ENCODE results near the gene CPNE2. TPM values are rescaled to one million over a fixed set of nuclear protein-coding genes. Genes with fewer than 3 reads are reported as not detected.

The CPNE2 gene
- total RNA-seq, 1 donor from 2014 or later, result 44.7 TPM

DNA sequence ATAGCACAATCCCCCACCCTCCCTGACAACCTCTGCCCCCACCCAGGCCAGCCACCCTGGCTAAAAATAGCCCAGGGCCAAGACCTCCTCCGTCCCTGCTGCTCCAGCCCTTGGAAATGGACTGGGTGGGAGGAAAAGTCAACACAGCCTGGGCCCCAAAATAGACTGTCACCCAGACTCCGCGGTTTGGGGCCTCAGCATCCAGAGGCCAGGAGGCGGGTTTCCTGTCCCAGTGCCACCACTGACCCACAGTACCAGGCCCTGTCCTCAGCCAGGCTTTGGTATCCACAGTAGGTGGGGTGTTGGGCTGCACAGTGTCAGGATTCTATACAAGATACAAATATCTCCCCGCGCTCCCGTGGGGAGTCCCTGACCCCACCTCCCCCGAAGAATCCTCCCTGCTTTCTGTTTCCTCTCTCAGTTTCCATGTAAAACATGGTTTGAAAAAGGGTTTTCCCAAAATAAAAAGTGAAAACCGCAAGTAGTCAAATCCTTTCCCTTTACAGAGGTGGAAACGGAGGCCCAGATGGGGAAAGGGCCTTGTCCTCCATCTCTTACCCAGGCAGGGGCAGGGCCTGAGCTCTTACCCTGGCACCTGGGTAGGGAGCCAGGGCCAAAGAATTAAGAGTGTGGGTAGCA is 20.1 kb downstream of the CPNE2 start:
- ATAC-seq (no peak), DNase-seq (ENCODE audit: low spot score) (no peak)
- intact Hi-C loops (cut with DNase I), result no loop called here

DNA sequence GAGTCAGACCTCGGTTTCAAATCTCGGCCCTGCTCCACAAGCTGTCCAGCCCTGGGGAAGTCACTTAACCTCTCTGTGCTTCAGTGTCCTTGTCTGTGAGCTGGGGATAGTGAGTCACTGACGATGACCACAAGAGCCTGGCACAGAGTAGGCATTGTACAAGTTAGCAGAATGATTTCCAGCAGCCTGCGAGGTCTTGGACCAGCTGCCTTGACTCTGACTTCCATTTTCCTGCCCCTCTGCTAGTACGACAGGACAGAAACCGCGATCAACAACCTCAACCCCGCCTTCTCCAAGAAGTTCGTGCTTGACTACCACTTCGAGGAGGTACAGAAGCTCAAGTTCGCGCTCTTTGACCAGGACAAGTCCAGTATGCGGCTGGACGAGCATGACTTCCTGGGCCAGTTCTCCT is 20.7 kb downstream of the CPNE2 start:
- intact Hi-C loops (cut with DNase I), result no loop called here
- no peak for DNase-seq (ENCODE audit: low spot score)
- no peak for ATAC-seq

DNA sequence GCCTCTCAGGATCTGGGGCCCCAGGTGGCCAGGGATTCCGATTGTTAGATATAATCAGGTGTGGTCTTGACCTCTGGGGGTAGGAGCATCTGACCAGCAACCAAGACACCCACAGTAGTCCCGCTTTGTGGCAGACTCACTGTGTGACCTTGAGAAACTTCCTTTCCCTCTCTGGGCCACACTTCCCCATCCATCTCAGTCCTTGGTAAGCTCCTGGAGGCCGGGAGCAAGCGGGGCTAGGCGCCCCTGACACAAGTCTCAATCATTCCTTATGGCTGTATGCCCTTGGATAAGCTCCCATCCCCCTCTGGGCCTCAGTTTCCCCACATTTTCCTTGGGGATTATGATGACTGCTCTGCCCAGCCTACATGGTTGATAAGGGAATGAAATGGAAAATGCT is 21.3 kb downstream of the CPNE2 start:
- no peak for ATAC-seq
- intact Hi-C loops (cut with DNase I), result no loop called here
- no peak for DNase-seq (ENCODE audit: low spot score)

DNA sequence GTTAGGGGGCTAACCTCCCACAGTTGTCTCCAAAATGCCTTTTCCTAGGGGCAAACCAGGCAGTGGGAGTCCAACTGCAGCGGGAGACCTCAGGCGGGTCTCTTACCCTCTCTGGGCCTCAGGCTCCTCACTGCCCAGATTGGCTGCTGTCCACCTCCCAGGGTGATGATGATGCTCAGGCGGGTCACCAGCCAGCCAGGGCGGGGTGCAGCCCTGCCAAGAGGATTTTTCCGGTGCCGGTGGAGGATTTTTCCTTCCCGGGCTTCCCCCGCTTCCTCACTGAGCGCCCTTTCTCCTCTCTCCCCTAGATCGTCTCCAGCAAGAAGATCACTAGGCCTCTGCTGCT is 22.8 kb downstream of the CPNE2 start:
- DNase-seq (ENCODE audit: low spot score), result no peak
- peak; percentile 11 for ATAC-seq
- intact Hi-C loops (cut with DNase I), result no loop called here

DNA sequence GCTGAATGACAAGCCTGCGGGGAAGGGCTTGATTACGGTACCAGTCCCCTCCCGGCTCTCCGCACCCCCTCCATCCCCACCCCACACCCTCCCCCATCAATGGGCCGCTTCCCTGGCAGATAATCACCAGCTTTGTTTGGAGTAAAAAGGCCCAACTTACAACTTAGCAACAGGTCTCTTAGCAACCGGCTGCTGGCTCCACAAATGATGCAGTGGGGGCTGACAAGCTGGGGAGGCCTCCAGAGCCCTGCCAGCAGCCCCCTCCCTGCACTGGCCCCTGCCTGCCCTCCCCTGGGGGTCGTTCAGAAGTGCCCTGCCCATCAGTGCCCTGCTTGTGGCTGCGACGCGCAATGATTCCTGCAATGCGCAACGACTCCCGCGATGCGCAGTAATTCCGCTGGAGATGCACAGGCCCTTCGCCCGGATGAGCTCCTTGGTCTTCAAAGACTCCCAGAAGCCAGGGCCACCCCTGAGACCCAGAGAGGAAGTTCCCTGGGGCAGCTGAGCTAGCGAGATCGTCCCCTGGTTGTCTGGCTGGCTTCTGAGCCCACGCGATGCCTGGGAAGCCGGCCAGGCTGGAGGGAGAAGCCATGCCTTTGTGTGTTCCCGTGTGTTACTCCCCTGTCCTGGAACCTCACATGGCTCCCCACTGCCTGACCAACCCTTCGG is 23.3 kb downstream of the CPNE2 start:
- intact Hi-C loops (cut with DNase I), result no loop called here
- peak; percentile 76 for ATAC-seq
- peak; percentile 78 for DNase-seq (ENCODE audit: low spot score)

DNA sequence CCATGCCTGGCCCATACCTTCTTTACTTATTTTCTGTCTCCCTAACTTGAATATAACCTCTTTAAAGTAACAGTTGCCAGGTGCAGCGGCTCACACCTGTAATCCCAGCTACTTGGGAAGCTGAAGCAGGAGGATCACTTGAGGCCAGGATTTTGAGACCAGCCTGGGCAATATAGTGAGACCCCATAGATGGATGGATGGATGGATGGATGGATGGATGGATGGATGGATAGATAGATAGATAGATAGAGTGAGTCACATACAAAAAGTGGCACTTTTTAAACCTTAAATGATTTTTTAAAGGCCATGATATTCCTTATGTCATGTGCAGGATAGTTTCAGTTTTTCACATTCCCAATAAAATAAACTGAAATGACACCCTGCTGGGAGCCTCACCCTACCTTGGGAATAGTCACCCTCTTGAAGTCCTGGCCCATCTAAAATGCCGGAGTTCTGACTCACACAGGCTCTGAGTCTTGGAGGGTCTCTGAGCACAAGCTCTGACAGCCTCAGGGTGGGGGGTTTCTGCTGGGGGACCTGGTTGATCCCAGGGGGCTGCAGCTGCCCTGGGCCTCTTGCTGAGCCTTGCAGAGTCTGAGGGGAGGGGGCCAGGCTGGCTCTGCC is 26.2 kb downstream of the CPNE2 start:
- intact Hi-C loops (cut with DNase I), result no loop called here

DNA sequence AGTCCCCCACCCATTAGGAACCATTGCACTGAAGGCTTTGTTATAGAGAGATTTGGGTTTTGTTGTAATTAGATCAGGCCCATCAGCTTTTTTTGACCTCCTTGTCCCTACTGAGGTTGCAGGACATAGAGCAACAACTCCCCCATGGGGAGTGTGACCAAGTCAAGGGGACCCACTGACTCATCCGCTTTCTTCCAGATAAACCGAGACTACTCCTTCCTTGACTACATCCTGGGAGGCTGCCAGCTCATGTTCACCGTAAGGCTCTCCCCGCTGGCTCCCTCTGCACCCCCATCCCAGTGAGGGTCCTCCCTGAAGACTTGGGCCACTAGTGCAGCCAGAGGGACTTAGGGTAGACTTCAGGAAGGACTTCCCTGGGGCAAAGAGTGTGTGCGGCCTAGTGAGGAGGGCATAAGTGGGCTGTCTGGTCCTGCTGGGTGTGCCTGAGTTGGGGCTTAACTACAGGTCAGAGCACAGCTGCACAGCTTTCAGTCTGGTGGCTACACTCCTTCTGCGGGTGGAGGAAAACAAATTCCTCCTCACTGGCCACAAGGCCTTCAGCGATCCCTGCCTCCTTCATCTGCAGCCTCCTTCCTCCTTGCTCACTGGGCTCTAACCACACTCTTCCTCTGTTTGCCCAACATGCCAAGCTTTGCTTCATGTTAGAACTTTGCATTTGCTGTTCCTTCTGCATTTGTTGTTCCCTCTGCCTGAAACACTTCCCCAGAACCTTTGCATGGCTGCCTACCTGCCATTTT is 31.0 kb downstream of the CPNE2 start:
- intact Hi-C loops (cut with DNase I), result no loop called here
- no peak for ATAC-seq

More for the DNA sequence above, 26.2 kb downstream of the CPNE2 start:
- no peak for DNase-seq (ENCODE audit: low spot score)
- ATAC-seq, result no peak

DNA sequence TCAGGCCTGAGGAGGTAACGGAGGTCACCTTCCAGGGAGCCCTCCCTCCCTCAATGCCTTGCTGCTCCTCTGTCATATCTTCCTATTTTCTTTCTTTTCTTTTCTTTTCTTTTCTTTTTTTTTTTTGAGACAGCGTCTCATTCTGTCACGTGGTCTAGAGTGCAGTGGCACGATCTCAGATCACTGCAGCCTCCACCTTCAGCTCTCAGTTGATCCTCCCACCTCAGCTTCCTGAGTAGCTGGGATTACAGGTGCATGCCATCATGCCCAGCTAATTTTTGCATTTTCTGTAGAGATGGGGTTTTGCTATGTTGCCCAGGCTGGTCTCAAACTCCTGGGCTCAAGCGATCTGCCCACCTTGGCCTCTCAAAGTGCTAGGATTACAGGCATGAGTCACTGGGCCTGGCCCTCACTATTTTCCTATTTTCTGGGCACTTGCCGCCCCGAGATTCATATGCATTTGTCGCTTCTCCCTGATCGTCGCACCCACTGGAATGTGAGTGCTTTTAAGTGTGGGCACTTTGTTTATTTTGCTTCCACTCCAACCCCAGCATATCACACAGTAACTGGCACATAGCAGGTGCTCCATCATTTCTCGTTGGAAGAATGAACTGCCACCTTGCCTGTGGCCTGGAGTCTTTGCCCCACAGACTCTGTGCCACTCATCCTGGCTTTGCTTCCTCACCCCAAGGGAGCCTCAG is 31.7 kb downstream of the CPNE2 start:
- intact Hi-C loops (cut with DNase I), result no loop called here
- no peak for ATAC-seq
- no peak for DNase-seq (ENCODE audit: low spot score)

More for the DNA sequence above, 31.0 kb downstream of the CPNE2 start:
- DNase-seq (ENCODE audit: low spot score), result no peak

DNA sequence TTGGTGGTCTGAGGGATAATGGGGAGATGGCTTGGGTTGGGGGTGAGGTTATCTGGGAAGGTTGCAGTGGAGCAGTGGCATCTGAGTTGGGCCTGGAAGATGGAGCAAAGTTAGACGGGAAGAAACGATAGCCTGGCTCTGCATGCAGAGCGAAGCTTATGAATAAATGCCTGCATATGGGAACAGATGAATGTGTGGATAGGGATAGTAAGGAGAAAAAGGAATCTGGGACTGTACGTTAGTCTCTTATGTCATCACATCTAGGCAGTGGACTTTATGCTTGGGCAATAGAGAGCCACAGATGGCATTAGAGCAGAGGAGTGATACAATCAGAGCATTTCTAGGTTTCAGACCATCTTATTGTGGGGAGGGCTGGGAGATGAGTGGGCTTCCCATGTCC is 33.0 kb downstream of the CPNE2 start:
- DNase-seq (ENCODE audit: low spot score), result no peak
- ATAC-seq, result no peak
- intact Hi-C loops (cut with DNase I), result no loop called here

DNA sequence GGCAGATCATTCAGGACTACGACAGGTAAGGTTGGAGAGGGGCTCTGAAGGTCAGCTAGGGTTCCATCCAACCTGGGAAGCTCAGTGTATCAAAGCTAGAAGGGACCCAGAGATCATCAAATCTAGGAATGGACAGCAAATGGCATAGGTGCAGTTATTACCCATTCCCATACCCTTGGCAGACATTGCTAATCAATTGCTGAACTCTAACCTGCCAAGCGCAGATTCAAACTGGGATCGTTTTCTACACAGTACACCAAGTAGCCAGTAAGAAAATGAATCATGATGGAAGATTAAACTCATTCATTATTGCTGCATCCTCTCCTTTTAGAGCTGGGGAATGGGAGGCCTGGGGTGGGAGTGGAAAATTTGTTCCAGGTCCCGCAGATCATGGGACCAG is 33.6 kb downstream of the CPNE2 start:
- ATAC-seq (no peak), DNase-seq (ENCODE audit: low spot score) (no peak)
- intact Hi-C loops (cut with DNase I), result no loop called here

DNA sequence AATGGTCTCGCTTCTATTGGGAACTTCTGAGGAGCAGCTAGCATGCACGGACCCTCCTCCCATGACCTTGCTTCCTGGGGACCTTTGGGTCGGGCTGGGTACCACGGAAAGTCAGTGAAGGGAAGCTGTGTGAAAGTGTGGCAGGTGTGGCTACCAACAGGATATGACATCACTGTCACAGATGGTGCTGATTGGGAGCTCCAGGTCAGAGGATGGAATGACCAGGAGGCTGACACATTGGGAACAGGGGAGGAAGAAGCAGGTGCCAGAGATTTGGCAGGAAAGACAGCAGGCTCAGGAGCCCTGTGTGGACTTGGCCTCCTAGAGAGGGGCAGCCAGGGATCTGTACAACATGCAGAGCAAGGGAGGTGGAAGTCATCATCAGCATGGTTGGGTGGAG is 34.0 kb downstream of the CPNE2 start:
- DNase-seq (ENCODE audit: low spot score) (no peak), ATAC-seq (no peak)
- intact Hi-C loops (cut with DNase I), result no loop called here

DNA sequence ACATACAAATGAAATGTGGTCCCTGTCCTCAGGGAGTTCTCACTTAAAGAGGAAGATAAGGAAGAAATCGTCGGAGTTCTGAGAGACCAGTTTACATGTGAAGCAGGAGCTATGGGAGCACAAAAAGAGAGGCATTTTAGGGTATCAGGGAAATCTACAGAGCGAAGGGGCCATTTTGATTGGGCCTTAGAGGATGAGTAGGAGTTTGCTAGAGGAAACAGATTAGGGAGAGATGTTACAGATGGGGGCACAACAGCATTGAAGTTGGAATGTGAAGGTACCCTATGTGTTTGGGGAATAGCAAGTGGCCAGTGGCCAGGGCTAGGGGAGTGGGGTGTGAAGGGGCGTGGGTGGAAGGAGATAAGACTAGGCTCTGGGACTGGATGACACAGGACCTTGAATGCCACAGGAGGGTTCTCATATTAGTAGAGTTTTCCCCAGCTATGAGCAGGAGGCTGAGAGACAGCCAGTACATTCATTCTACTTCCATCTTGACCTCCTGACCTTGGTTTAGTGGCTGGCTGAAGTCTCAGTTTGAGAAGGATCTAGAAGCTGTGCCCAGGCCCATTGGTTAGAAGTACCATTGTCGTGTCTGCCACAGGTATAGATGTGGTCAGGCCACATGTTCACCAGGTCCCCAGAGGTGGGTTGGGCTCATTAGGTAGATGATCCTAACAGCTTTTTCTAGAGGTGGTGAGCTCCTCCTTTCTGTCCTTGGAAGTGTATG is 34.8 kb downstream of the CPNE2 start:
- ATAC-seq, result no peak
- intact Hi-C loops (cut with DNase I), result no loop called here
- DNase-seq (ENCODE audit: low spot score), result no peak

DNA sequence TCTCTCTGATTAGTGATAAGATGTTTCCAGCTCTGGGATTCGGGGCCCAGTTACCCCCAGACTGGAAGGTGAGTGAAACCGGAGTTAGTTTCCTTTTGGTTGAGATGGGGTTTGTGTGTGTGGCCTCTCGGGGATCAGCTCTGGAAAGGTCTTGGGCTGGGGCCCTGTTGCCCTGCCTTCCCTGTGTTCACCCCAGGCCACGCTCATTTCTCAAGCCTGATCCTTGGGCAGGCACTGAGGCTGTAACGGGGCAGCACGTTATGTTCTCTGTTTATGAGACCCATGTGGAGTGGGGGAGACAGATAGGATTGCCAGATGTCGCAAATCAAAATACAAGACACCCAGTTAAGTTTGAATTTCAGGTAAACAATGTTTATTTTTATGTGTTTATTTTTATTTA is 35.5 kb downstream of the CPNE2 start:
- intact Hi-C loops (cut with DNase I), result no loop called here
- no peak for DNase-seq (ENCODE audit: low spot score)
- no peak for ATAC-seq

DNA sequence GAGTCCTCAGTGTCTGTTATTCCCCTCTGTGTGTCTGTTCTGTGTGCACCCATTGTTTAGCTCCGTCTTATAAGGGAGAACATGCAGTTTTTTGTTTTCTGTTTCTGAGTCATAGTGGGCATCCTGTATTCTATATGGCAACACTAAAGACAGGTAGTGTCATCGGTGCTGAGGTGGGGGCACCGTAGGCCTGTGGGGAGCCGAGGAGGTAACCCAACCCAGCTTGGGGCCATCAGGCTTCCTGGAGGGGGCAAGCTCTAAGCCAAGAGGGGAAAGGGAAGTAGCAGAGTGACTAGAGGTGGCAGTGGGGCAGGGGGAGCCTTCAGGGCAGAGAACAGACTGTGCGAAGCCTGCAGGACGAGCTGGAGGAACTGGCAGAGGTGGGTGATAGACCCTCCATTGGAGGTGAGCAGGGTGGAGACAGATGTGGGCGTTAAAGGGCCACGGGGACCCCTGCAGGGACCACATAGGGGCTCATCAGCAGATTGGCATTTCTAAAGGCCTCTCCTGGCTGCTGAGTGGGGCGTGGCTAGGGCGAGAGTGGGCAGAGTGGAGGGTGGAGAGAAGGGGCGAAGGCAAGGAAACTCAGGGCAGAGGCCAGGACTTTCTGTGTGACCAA is 36.5 kb downstream of the CPNE2 start:
- no peak for ATAC-seq
- no peak for DNase-seq (ENCODE audit: low spot score)
- intact Hi-C loops (cut with DNase I), result no loop called here

DNA sequence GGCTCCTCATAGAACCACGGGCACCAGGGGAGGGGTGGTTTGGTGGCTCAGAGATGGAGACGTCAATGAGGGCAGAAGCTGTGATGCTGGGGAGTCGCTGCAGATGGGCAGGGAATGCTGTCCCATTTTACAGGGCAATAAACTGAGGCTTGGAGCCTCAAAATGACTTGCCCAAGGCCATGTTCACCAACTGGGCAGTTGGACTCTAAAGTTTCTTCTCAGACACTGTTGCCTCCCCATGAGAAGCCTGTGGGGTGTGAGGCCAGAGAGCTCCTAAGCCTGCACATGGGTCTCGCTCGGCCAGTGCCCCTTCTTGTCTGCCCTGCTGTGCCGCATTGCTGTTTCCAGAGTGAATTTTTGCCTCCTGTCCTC is 38.6 kb downstream of the CPNE2 start:
- intact Hi-C loops (cut with DNase I), result no loop called here
- DNase-seq (ENCODE audit: low spot score) (no peak), ATAC-seq (no peak)

DNA sequence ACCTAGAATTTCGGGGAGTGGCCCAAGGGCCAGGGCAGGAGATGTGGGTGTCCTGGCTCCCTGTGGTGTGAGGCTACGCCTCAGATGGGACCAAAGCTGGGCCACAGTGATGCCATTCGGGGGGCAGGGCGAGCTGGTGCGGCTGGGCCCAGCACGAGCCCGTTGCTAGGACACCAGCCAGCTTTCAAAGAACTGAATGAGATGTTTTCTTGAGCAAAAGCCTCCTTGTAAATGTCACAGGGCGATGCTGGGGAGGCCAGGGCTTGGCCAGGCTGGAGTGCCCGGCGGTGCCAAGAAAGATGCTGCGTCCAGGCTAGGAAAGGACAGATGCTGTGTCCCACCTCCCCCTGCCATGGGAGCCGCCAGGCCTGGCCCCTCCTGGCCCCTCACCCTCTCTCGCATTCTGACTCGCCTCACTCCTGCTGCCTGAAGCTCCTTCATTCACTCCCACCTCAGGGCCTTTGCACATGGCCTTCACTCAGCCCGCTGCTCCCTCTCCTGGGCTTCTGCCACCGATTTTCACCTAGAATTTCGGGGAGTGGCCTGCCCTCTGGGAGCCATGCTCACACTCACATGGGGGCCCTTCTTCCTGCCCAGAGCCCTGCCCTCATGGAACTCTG is 39.1 kb downstream of the CPNE2 start:
- peak; percentile 49 for ATAC-seq
- intact Hi-C loops (cut with DNase I), result no loop called here
- no peak for DNase-seq (ENCODE audit: low spot score)

DNA sequence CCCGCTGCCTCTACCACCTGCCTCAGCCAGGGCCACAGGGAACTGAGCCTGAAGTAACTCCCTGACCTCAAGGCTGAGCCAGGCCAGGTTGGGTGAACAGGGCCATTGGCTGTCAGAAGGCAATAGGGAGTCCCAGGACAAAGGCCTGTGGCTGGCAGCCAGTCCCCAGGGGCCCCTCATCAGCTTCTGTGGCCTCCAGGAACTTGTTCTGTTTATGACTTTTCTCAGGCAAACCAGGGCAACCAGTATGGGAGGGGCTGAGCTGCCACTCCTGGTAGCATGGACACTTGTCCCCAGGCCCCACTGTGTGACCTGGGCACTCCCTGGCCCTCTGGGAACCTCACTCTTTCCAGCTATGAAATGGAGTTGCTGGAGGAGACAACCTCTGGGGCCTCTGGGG is 40.1 kb downstream of the CPNE2 start:
- intact Hi-C loops (cut with DNase I), result no loop called here
- no peak for ATAC-seq
- DNase-seq (ENCODE audit: low spot score), result no peak

DNA sequence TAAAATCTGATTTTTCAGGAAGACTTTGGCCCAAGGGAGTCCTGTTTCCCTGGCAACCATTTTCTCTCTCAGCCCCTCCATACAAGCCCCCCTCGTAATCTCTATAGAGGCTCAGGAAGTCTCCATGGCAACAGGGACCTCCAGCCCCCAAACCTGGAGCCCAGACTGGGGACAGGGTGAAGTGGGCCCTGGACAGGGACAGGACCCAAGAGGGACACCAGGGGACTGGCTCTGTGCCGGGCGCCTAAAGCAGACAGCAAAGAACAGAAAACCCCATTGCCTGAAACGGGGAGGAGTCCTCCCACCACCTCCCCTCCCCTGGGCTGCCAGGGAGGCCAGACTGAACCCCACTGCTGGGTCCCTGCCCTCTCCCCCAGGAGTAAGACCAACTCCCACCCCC is 40.6 kb downstream of the CPNE2 start:
- ATAC-seq, result no peak
- intact Hi-C loops (cut with DNase I), result no loop called here
- DNase-seq (ENCODE audit: low spot score), result no peak

All from sciatic nerve (tissue), 2 donors.